ENCODE data around the gene EEF2K. TPM values are rescaled to one million over a fixed set of nuclear protein-coding genes. Genes with fewer than 3 reads are reported as not detected.

EEF2K gene
- total RNA-seq, 2 donors from 2014 or later = 23.6 to 25.1 TPM

DNA sequence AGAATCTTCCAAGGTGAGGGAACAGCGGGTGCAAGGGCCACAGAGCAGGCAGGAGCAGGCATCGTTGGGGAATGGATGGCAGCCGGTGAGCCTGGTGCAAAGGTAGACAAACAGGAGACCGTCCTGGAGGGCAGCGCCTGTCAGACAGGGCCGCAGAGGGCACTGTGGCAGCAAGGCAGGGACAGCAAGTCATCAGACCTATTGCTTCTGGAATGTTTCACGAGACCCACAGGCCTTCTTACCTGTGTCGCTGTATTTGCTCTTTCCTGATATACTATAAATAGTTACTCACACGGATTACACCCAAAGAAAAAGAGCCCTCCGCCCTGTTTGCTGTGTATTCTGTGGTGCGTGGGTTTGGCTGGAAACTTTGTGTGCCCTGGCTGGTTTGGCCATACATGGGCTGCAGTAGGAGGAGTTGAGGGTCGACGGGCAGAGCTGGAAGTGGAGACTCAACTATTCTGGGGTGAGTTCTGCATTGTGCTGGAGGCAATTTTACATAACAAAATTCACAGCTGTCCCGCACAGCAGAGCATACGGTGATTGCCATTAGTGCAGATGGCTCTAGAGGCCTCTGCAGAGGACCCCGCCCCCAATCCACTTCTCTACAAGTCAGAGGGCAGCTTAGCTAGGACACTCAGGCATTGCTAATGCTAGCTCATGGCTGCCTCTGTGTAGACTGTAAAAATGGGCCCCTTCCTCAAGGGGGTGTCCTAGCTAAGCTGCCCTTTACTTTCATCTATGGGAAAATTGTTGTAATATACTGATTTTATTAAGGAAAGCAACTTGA, 72.6 kb downstream of the EEF2K start:
- DNase-seq (no peak), ATAC-seq (no peak)
- no peak overlapping the region for H3K4me3 ChIP-seq
- 82 to 84% methylated on average over 16 of the region's 16 CpGs for WGBS, 2 donors
- H3K4me1 ChIP-seq = no peaks in the 10 kb centered on the region
- H3K9me3 ChIP-seq = no peaks in the 10 kb centered on the region
- H3K27ac ChIP-seq = no peak overlapping the region
- intact Hi-C loops (cut with DNase I) = no loop called here
- H3K36me3 ChIP-seq (replicated peaks in 1 of 2; ENCODE audit: insufficient read depth in 1 of 2, low read depth in 2 of 2) = peaks cover 0 to 18% of the 10 kb centered on the region in 2 donors
- no peaks in the 10 kb centered on the region for H3K27me3 ChIP-seq
- TF ChIP-seq, protein P1, sequence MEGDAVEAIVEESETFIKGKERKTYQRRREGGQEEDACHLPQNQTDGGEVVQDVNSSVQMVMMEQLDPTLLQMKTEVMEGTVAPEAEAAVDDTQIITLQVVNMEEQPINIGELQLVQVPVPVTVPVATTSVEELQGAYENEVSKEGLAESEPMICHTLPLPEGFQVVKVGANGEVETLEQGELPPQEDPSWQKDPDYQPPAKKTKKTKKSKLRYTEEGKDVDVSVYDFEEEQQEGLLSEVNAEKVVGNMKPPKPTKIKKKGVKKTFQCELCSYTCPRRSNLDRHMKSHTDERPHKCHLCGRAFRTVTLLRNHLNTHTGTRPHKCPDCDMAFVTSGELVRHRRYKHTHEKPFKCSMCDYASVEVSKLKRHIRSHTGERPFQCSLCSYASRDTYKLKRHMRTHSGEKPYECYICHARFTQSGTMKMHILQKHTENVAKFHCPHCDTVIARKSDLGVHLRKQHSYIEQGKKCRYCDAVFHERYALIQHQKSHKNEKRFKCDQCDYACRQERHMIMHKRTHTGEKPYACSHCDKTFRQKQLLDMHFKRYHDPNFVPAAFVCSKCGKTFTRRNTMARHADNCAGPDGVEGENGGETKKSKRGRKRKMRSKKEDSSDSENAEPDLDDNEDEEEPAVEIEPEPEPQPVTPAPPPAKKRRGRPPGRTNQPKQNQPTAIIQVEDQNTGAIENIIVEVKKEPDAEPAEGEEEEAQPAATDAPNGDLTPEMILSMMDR (IDR thresholded peaks at IDR 0.05) = no peak
- TF ChIP-seq POLR2A (IDR thresholded peaks at IDR 0.05) = no peak

DNA sequence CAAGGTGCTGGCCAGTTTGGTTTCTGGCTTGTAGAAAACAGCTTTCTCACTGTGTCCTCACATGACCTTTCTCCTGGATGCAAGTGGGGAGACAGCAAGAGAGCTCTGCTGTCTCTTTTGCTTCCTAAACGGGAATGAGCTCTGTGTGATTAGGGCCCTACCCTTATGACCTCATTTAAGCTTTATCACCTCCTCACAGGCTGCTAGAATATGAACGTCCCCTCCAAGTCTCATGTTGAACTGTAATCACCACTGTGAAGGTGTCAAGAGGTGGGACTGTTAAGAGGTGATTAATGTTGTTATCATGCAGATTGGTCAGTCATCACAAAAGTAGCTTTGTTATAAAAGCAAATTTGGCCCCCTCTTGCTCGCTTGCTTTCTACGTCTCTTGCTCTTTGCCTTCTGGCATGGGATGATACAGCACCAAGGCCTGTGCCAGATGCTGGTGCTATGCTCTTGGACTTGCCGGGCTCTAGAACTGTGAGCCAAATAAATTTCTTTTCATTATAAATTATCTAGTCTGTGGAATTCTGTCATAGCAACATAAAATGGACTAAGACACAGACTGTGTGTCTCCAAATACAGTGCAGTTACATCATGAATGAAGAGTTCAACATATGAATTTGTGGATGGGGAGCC, 76.3 kb downstream of the EEF2K start:
- no peaks in the 10 kb centered on the region for H3K27me3 ChIP-seq
- no peak for ATAC-seq
- peaks cover 0 to 23% of the 10 kb centered on the region in 2 donors for H3K36me3 ChIP-seq (replicated peaks in 1 of 2; ENCODE audit: insufficient read depth in 1 of 2, low read depth in 2 of 2)
- 81 to 86% methylated on average over 5 of the region's 5 CpGs for WGBS, 2 donors
- no peak overlapping the region for H3K4me3 ChIP-seq
- TF ChIP-seq POLR2A (IDR thresholded peaks at IDR 0.05) = no peak
- intact Hi-C loops (cut with DNase I) = no loop called here
- DNase-seq = no peak
- no peaks in the 10 kb centered on the region for H3K9me3 ChIP-seq
- H3K27ac ChIP-seq = no peak overlapping the region
- H3K4me1 ChIP-seq = no peaks in the 10 kb centered on the region

DNA sequence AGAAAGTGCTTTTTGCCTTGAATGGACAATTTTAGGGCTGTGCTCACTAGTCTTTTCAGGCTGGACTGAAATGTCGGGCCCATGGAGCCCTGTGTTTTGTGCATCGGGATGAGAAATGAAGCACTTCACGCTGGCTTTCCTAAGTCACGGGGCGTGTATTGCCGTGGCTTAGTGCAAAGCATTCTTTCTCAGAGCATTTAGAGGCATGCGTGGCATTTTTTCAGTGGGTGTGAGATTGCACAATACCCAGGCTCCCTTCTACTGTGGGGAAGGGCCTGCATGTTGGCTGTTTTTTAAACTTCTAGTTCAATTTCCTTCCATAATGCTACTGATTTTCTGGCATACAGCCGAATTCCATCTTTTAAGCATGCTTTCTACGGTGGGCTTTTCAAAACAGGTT, 78.6 kb downstream of the EEF2K start:
- H3K4me3 ChIP-seq = no peak overlapping the region
- 84 to 91% methylated on average over 9 of the region's 9 CpGs for WGBS, 2 donors
- intact Hi-C loops (cut with DNase I) = no loop called here
- TF ChIP-seq, protein P1 (IDR thresholded peaks at IDR 0.05) = no peak
- no peak for TF ChIP-seq POLR2A (IDR thresholded peaks at IDR 0.05)
- H3K9me3 ChIP-seq = no peaks in the 10 kb centered on the region
- DNase-seq (no peak), ATAC-seq (no peak)
- no peaks in the 10 kb centered on the region for H3K4me1 ChIP-seq
- H3K27me3 ChIP-seq = no peaks in the 10 kb centered on the region
- H3K27ac ChIP-seq = no peak overlapping the region
- peaks cover 0 to 23% of the 10 kb centered on the region in 2 donors for H3K36me3 ChIP-seq (replicated peaks in 1 of 2; ENCODE audit: insufficient read depth in 1 of 2, low read depth in 2 of 2)

DNA sequence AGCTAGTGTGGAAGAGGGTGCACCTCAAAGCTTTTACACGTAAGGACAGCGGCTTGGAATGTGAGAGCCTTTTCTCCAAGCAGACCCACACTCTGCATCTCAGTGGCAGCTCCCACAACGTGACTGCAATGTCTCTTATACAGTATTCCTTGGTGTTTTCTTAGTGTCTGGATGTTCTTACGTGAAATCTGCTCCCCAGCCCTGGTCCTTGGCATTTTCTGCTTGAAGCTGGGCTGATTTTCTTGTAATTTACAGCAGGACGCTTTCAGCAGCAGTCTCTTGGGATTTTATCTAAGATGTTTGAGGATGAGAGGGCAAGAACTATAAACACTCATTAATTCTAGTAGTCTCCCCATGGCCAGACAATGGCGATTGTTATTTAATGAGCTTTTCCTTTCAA, 79.0 kb downstream of the EEF2K start:
- no peak for DNase-seq
- intact Hi-C loops (cut with DNase I) = no loop called here
- TF ChIP-seq, protein P1 (IDR thresholded peaks at IDR 0.05) = no peak
- TF ChIP-seq POLR2A (IDR thresholded peaks at IDR 0.05) = no peak
- Histone ChIP-seq H3K4me3 (no peak overlapping the region), H3K36me3 (replicated peaks in 1 of 2; ENCODE audit: insufficient read depth in 1 of 2, low read depth in 2 of 2) (peaks cover 0 to 21% of the 10 kb centered on the region in 2 donors), H3K9me3 (no peaks in the 10 kb centered on the region), H3K4me1 (no peaks in the 10 kb centered on the region), H3K27me3 (no peaks in the 10 kb centered on the region), H3K27ac (no peak overlapping the region)
- no peak for ATAC-seq
- WGBS, 2 donors = 89 to 94% methylated on average over 6 of the region's 6 CpGs

DNA sequence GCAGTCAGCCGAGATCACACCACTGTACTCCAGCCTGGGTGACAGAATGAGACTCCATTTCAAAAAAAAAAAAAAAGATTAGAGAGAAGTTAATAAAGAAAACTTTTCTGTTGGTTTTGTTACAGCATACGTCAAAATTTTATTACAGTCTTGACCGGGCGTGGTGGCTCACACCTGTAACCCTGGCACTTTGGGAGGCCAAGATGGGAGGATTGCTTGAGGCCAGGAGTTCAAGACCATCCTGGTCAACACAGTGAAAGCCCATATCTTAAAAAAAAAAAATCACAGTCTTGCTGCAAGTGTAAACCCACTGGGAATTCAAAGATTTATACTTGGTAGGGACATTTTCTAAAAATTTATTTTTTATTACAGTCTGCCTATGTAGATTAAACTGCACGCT, 84.9 kb downstream of the EEF2K start:
- Histone ChIP-seq H3K4me3 (no peak overlapping the region), H3K9me3 (no peaks in the 10 kb centered on the region), H3K27ac (no peak overlapping the region), H3K27me3 (no peaks in the 10 kb centered on the region), H3K4me1 (peaks cover under 1% of the 10 kb centered on the region), H3K36me3 (replicated peaks in 1 of 2; ENCODE audit: insufficient read depth in 1 of 2, low read depth in 2 of 2) (no peaks in the 10 kb centered on the region)
- WGBS, 2 donors = 89 to 97% methylated on average over 5 of the region's 5 CpGs
- DNase-seq = no peak
- intact Hi-C loops (cut with DNase I) = no loop called here
- ATAC-seq = no peak
- no peak for TF ChIP-seq POLR2A (IDR thresholded peaks at IDR 0.05)
- TF ChIP-seq, protein P1 (IDR thresholded peaks at IDR 0.05) = no peak

Data from body of pancreas (tissue), 4 donors.